ENCODE measurements around the gene GPR137B. TPM values are rescaled to one million over a fixed set of nuclear protein-coding genes. Genes with fewer than 3 reads are reported as not detected.

The GPR137B gene
- total and polyA plus RNA-seq, 9 of the 15 experiments (the other 6 are each of a cell fraction or from before 2014, with no cell fraction given) = 0.04 to 1.0 (median 0.62) TPM

DNA sequence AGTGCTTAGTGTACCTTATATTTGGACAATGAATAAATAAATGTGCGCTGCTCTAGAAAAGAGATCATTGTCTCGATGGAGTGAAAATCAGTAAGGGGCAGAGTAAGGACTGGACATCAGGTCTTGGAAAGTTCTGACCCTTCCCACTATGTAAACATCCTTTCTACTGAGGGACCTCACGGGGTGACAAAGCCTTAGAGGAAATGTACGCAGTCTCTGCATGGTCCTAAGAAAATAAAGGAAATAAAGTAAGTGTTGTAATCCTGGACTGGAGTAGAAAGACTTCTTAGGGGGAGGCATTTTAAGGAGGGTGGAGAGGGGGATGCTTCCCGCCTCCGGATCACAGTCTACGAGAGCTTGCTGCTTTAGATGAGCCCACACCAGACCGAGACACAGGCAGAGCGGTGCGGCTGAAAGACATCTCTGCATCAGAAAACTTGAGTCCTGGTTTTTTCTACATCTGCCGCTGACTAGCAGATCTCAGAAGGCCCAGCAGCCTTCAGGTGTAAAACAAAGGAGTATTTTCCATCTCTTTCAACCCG, 22.3 kb upstream of the GPR137B start:
- DNase-seq (ENCODE audit: extremely low read depth in 1 of 4, low spot score in 3 of 4) (no peak), ATAC-seq (no peak), FAIRE-seq (no peak)
- WGBS (ENCODE audit: insufficient coverage, low coverage, missing lambda C conversion rate) = 15% methylated on average over 12 of the region's 12 CpGs
- in situ Hi-C loops (cut with MboI) (loop anchor here (25.0 kb wide), 2 partner anchors 1267 to 1442 kb away; no protein-coding TSS in a partner anchor), intact Hi-C loops (cut with micrococcal nuclease) (no loop called here)
- no peak overlapping the region for H3K4me2 ChIP-seq (ENCODE audit: insufficient read depth, low read length)
- H4K20me1 ChIP-seq (replicated peaks; ENCODE audit: control insufficient read depth, insufficient read depth, low read length) = no peaks in the 10 kb centered on the region
- peak overlapping the region; percentile 23; the same call in 1 of the 2 replicates for H2AFZ ChIP-seq (ENCODE audit: low read depth, low read length)
- peaks cover 22 to 44% of the 10 kb centered on the region in 2 experiments for H3K27me3 ChIP-seq (ENCODE audit: control insufficient read depth in 2 of 2, insufficient read depth in 2 of 2, low read length in 2 of 2)
- H3K79me2 ChIP-seq (ENCODE audit: control insufficient read depth, insufficient read depth, low read length) = no peaks in the 10 kb centered on the region
- H3K9ac ChIP-seq (ENCODE audit: insufficient read depth in 1 of 2, low read depth in 2 of 2, low read length in 2 of 2) = no peak overlapping the region
- H3K36me3 ChIP-seq (ENCODE audit: control insufficient read depth, insufficient read depth, low read length) = no peaks in the 10 kb centered on the region
- ChIA-PET CTCF (ENCODE audit: low intra/inter-chr PET ratio) (no interaction called here), POLR2A (no interaction called here)
- no peaks in the 10 kb centered on the region; a peak in 2 of 5 replicates for H3K4me1 ChIP-seq (replicated peaks in 1 of 2; ENCODE audit: control insufficient read depth in 2 of 2, insufficient read depth in 2 of 2, low read length in 2 of 2)
- no peak overlapping the region for H3K4me3 ChIP-seq
- H3K27ac ChIP-seq (ENCODE audit: extremely low read depth, low read depth, low read length) = no peak overlapping the region
- no peaks in the 10 kb centered on the region for H3K9me1 ChIP-seq (ENCODE audit: control insufficient read depth, insufficient read depth, low read length)
- no TSS peak for BruUV-seq (replicated peaks)
- H3K9me3 ChIP-seq (replicated peaks; ENCODE audit: control insufficient read depth, insufficient read depth, low read depth, low read length) = no peaks in the 10 kb centered on the region
- no peak for TF ChIP-seq PML (IDR thresholded peaks at IDR 0.05; ENCODE audit: low read length)
- TF ChIP-seq KAT2B (IDR thresholded peaks at IDR 0.05; ENCODE audit: low read depth, low read length) = no peak
- no peak for TF ChIP-seq MITF (IDR thresholded peaks at IDR 0.05)
- TF ChIP-seq HBP1 (CRISPR knock-in tag; IDR thresholded peaks at IDR 0.05) = no peak
- TF ChIP-seq ZSCAN29 (IDR thresholded peaks at IDR 0.05) = no peak
- no peak for TF ChIP-seq ZNF143 (CRISPR knock-in tag; IDR thresholded peaks at IDR 0.05)
- TF ChIP-seq, protein P1, sequence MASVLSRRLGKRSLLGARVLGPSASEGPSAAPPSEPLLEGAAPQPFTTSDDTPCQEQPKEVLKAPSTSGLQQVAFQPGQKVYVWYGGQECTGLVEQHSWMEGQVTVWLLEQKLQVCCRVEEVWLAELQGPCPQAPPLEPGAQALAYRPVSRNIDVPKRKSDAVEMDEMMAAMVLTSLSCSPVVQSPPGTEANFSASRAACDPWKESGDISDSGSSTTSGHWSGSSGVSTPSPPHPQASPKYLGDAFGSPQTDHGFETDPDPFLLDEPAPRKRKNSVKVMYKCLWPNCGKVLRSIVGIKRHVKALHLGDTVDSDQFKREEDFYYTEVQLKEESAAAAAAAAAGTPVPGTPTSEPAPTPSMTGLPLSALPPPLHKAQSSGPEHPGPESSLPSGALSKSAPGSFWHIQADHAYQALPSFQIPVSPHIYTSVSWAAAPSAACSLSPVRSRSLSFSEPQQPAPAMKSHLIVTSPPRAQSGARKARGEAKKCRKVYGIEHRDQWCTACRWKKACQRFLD (CRISPR knock-in tag; IDR thresholded peaks at IDR 0.05) = no peak
- no peak for TF ChIP-seq ZKSCAN1 (IDR thresholded peaks at IDR 0.05; ENCODE audit: low read depth, low read length)
- TF ChIP-seq ZFP30 (CRISPR knock-in tag; IDR thresholded peaks at IDR 0.05; ENCODE audit: borderline replicate concordance) = no peak
- TF ChIP-seq RB1 (IDR thresholded peaks at IDR 0.05; ENCODE audit: low read depth) = no peak

Data from K562 (cell line).